G401 (cell line): ENCODE results near the gene KLHL35. TPM values are rescaled to one million over a fixed set of nuclear protein-coding genes. Genes with fewer than 3 reads are reported as not detected.

Experiments
- DNase-seq: peaks from one replicate; pipeline ENCODE4 v3.0.0-alpha.2; 2015; ENCODE audit warnings: low spot score
- in situ Hi-C: cut with HindIII; loops from 2 replicates; pipeline ENCODE4 v1.10.0; 2016; ENCODE audit warnings: low sequenced_read_pairs, mixed read lengths
- total RNA-seq: library from RNA; depleted of rRNA; stranded (reverse); fragments of >200 nt; shearing (Covaris generic); gene quantifications from 2 replicates; pipeline ENCODE4 v1.2.3, GENCODE V29; 2014

The KLHL35 gene
- total RNA-seq, 1 experiment from 2014 or later = not detected

GRCh38 chr11:75445315-75445953 lies 12.4 kb upstream of the KLHL35 start:
- DNase-seq = peak; percentile 70
- in situ Hi-C loops = no loop called here

GRCh38 chr11:75443043-75443442 lies 10.0 kb upstream of the KLHL35 start:
- no peak for DNase-seq
- in situ Hi-C loops = no loop called here

- in situ Hi-C loops = no loop called here
- peak; percentile 29 for DNase-seq
These were observed 9.3 kb upstream of the KLHL35 start for GRCh38 chr11:75442161-75442885.

- DNase-seq = no peak
- in situ Hi-C loops = no loop called here
These were observed 8.8 kb upstream of the KLHL35 start for GRCh38 chr11:75441804-75442132.

GRCh38 chr11:75440960-75441803 lies 8.2 kb upstream of the KLHL35 start:
- in situ Hi-C loops = no loop called here
- DNase-seq = no peak

GRCh38 chr11:75439495-75440120 lies 6.6 kb upstream of the KLHL35 start:
- in situ Hi-C loops = loop anchor here (5.0 kb wide), 1 partner anchor 93 kb away; no protein-coding TSS in a partner anchor

GRCh38 chr11:75439026-75439425 lies 6.0 kb upstream of the KLHL35 start:
- DNase-seq = no peak
- in situ Hi-C loops = loop anchor here (5.0 kb wide), 1 partner anchor 93 kb away; no protein-coding TSS in a partner anchor

More at GRCh38 chr11:75439495-75440120, 6.6 kb upstream of the KLHL35 start:
- no peak for DNase-seq

GRCh38 chr11:75437966-75438659 lies 5.1 kb upstream of the KLHL35 start:
- no peak for DNase-seq

GRCh38 chr11:75436806-75437205 lies 3.8 kb upstream of the KLHL35 start:
- in situ Hi-C loops = loop anchor here (5.0 kb wide), 1 partner anchor 95 kb away; no protein-coding TSS in a partner anchor

More at GRCh38 chr11:75437966-75438659, 5.1 kb upstream of the KLHL35 start:
- in situ Hi-C loops = loop anchor here (5.0 kb wide), 1 partner anchor 94 kb away; no protein-coding TSS in a partner anchor

GRCh38 chr11:75435571-75435925 lies 2.5 kb upstream of the KLHL35 start:
- in situ Hi-C loops = loop anchor here (5.0 kb wide), 1 partner anchor 97 kb away; no protein-coding TSS in a partner anchor
- no peak for DNase-seq

More at GRCh38 chr11:75436806-75437205, 3.8 kb upstream of the KLHL35 start:
- no peak for DNase-seq

- in situ Hi-C loops = loop anchor here (5.0 kb wide), 1 partner anchor 97 kb away; no protein-coding TSS in a partner anchor
- DNase-seq = no peak
These were observed 2.0 kb upstream of the KLHL35 start for GRCh38 chr11:75434886-75435570.

- in situ Hi-C loops = no loop called here
- no peak for DNase-seq
These were observed 1.0 kb upstream of the KLHL35 start for GRCh38 chr11:75434051-75434450.

- no peak for DNase-seq
- in situ Hi-C loops = no loop called here
These were observed 440 bp upstream of the KLHL35 start for GRCh38 chr11:75433443-75433842.

GRCh38 chr11:75431533-75432525 lies 1.2 kb downstream of the KLHL35 start:
- in situ Hi-C loops = no loop called here
- DNase-seq = no peak

GRCh38 chr11:75430714-75431532 lies 2.1 kb downstream of the KLHL35 start:
- in situ Hi-C loops = no loop called here
- no peak for DNase-seq
